H1 (cell line): Measurements from ENCODE around the gene WNK2. TPM values are rescaled to one million over a fixed set of nuclear protein-coding genes. Genes with fewer than 3 reads are reported as not detected.

Experiments
- CTCF ChIA-PET: fragments of 300-600 bp; sonication (Branson Sonifier 250); formaldehyde crosslinking; loops from one replicate; lab custom pipeline; 2021; ENCODE audit not compliant: partially characterized antibody; lab: Charles Lee
- POLR2A ChIA-PET: fragments of 300-600 bp; sonication (Branson Sonifier 250); formaldehyde crosslinking; loops from one replicate; lab custom pipeline; 2021; ENCODE audit warnings: inconsistent platforms; ENCODE audit not compliant: partially characterized antibody; lab: Charles Lee
- DNase-seq, 2 experiments: peaks; one replicate each; pipeline versions ENCODE4 v3.0.0 to v3.0.0-alpha.2; 2010 to 2022; ENCODE audit warnings: low spot score in 2 of 2, low read depth in 1 of 2, mixed read lengths in 1 of 2
- FAIRE-seq: peaks from 2 replicates; lab custom pipeline; 2011; peaks lifted over from hg19 to GRCh38; lab: Jason Lieb, UNC
- H2AFZ ChIP-seq: 2 replicates; pipeline ENCODE4 v1.8.1; 2012; ENCODE audit warnings: low read length, inconsistent platforms
- H2AK5ac ChIP-seq: 2 replicates; pipeline ENCODE4 v1.6.1; 2013; ENCODE audit warnings: low read depth, low read length
- H2BK120ac ChIP-seq: replicated peaks from 2 replicates; pipeline ENCODE3; 2013; ENCODE audit warnings: low read depth, low read length, inconsistent platforms
- H2BK12ac ChIP-seq: 2 replicates; pipeline ENCODE4 v1.6.1; 2013; ENCODE audit warnings: low read depth, low read length
- H2BK15ac ChIP-seq: 2 replicates; pipeline ENCODE4 v1.6.1; 2013; ENCODE audit warnings: low read length
- H2BK20ac ChIP-seq: 2 replicates; pipeline ENCODE4 v1.6.1; 2013; ENCODE audit warnings: low read length
- H2BK5ac ChIP-seq: 2 replicates; pipeline ENCODE4 v1.6.1; 2013; ENCODE audit warnings: low read depth, low read length
- H3K14ac ChIP-seq: 2 replicates; pipeline ENCODE4 v1.6.1; 2013; ENCODE audit warnings: inconsistent platforms; ENCODE audit not compliant: insufficient read length
- H3K18ac ChIP-seq: 2 replicates; pipeline ENCODE4 v1.6.1; 2013; ENCODE audit warnings: low read length; ENCODE audit errors: extremely low read depth
- H3K23ac ChIP-seq: 2 replicates; pipeline ENCODE4 v1.6.1; 2013; ENCODE audit warnings: inconsistent platforms; ENCODE audit not compliant: insufficient read length
- H3K23me2 ChIP-seq: 2 replicates; pipeline ENCODE4 v1.6.1; 2013; ENCODE audit warnings: low read depth, low read length
- H3K27ac ChIP-seq: 2 replicates; pipeline ENCODE4 v1.6.1; 2011; ENCODE audit warnings: low read depth, low read length, inconsistent platforms
- H3K27me3 ChIP-seq, 4 experiments: replicated peaks in 1 of 4; 1 replicate in 1 of 4; 2 replicates in 3 of 4; pipeline versions ENCODE4 v1.6.1 to v1.8.1; 2011 to 2013; ENCODE audit warnings: low read length in 3 of 4, mild to moderate bottlenecking in 3 of 4, inconsistent platforms in 2 of 4, mixed read lengths in 2 of 4, moderate library complexity in 1 of 4; ENCODE audit not compliant: control insufficient read depth in 3 of 4, insufficient read depth in 3 of 4; ENCODE audit errors: extremely low read depth in 1 of 4
- H3K36me3 ChIP-seq, 4 experiments: 2 replicates each; pipeline versions ENCODE4 v1.6.1 to v1.8.1; 2011 to 2013; ENCODE audit warnings: mild to moderate bottlenecking in 4 of 4, low read length in 3 of 4, moderate library complexity in 2 of 4, control low read depth in 1 of 4, inconsistent platforms in 1 of 4; ENCODE audit not compliant: insufficient read depth in 4 of 4, control insufficient read depth in 2 of 4
- H3K4ac ChIP-seq: replicated peaks from 2 replicates; pipeline ENCODE3; 2013; ENCODE audit warnings: low read length, low read depth, mixed read lengths, inconsistent platforms; ENCODE audit not compliant: insufficient read length
- H3K4me1 ChIP-seq, 4 experiments: replicated peaks in 1 of 4; 1 replicate in 1 of 4; 2 replicates in 3 of 4; pipeline versions ENCODE4 v1.6.1 to v1.8.1; 2011 to 2013; ENCODE audit warnings: low read length in 3 of 4, inconsistent platforms in 2 of 4, mixed read lengths in 1 of 4; ENCODE audit not compliant: insufficient read depth in 4 of 4, control insufficient read depth in 3 of 4
- H3K4me2 ChIP-seq, 2 experiments: 2 replicates each; pipeline versions ENCODE4 v1.6.1 to v1.8.1; 2011 to 2013; ENCODE audit warnings: low read depth in 2 of 2, low read length in 2 of 2, control low read depth in 1 of 2, inconsistent platforms in 1 of 2, mild to moderate bottlenecking in 1 of 2; ENCODE audit not compliant: insufficient read depth in 1 of 2
- H3K4me3 ChIP-seq, 4 experiments: fragments of 200-600, 300-600 bp in 1 of 4; sonication (generic), shearing (Covaris generic), sonication (Bioruptor Twin) in 1 of 4; 2 replicates each; pipeline versions ENCODE4 v1.5.1 to v1.8.1; 2011 to 2016; ENCODE audit warnings: low read length in 4 of 4, low read depth in 3 of 4, control low read depth in 2 of 4, inconsistent platforms in 2 of 4, mild to moderate bottlenecking in 2 of 4, mixed read lengths in 1 of 4, moderate library complexity in 1 of 4; ENCODE audit not compliant: insufficient read depth in 2 of 4; ENCODE audit errors: extremely low read depth in 1 of 4
- H3K56ac ChIP-seq: replicated peaks from 2 replicates; pipeline ENCODE3; 2013; ENCODE audit warnings: low read depth, mild to moderate bottlenecking, mixed read lengths, low read length, inconsistent platforms; ENCODE audit not compliant: insufficient read length
- H3K79me1 ChIP-seq: 2 replicates; pipeline ENCODE4 v1.6.1; 2013; ENCODE audit warnings: low read depth, low read length, control low read depth
- H3K79me2 ChIP-seq, 2 experiments: 2 replicates each; pipeline versions ENCODE4 v1.6.1 to v1.8.1; 2012 to 2013; ENCODE audit warnings: low read length in 2 of 2, mild to moderate bottlenecking in 2 of 2, inconsistent platforms in 1 of 2; ENCODE audit not compliant: insufficient read depth in 2 of 2, control insufficient read depth in 1 of 2
- H3K9ac ChIP-seq, 4 experiments: replicated peaks in 1 of 4; 1 replicate in 1 of 4; 2 replicates in 3 of 4; pipeline versions ENCODE4 v1.6.1 to v1.8.1; 2011 to 2013; ENCODE audit warnings: low read depth in 3 of 4, low read length in 3 of 4, control low read depth in 2 of 4, mild to moderate bottlenecking in 2 of 4, moderate library complexity in 2 of 4, inconsistent platforms in 1 of 4; ENCODE audit errors: extremely low read depth in 1 of 4
- H3K9me3 ChIP-seq, 2 experiments: 2 replicates each; pipeline versions ENCODE4 v1.6.1 to v1.8.1; 2012 to 2013; ENCODE audit warnings: mild to moderate bottlenecking in 2 of 2, moderate library complexity in 2 of 2, control low read depth in 1 of 2, inconsistent platforms in 1 of 2, low read depth in 1 of 2, low read length in 1 of 2, mixed read lengths in 1 of 2; ENCODE audit not compliant: insufficient read depth in 2 of 2
- H4K20me1 ChIP-seq, 2 experiments: replicated peaks in 1 of 2; 2 replicates each; pipeline versions ENCODE3 to v1.8.1; 2011 to 2013; ENCODE audit warnings: inconsistent platforms in 2 of 2, low read length in 2 of 2, mild to moderate bottlenecking in 1 of 2; ENCODE audit not compliant: insufficient read depth in 2 of 2, control insufficient read depth in 1 of 2
- H4K5ac ChIP-seq: 2 replicates; pipeline ENCODE4 v1.6.1; 2013; ENCODE audit warnings: low read length, low read depth, mixed read lengths, inconsistent platforms; ENCODE audit not compliant: insufficient read length
- H4K8ac ChIP-seq: 2 replicates; pipeline ENCODE4 v1.8.0; 2013; ENCODE audit warnings: mild to moderate bottlenecking, moderate library complexity, low read length, inconsistent platforms; ENCODE audit not compliant: insufficient read depth; ENCODE audit errors: extremely low read depth
- H4K91ac ChIP-seq: replicated peaks from 2 replicates; pipeline ENCODE3; 2013; ENCODE audit warnings: low read length, mixed read lengths, inconsistent platforms; ENCODE audit not compliant: insufficient read length
- BCL11A ChIP-seq, 2 experiments: IDR thresholded peaks; one replicate each; pipeline ENCODE4 v1.6.1; 2011; ENCODE audit warnings: low read depth in 2 of 2, low read length in 2 of 2, mild to moderate bottlenecking in 2 of 2
- JUND ChIP-seq: IDR thresholded peaks from 2 replicates; pipeline ENCODE4 v1.6.1; 2011; ENCODE audit warnings: mild to moderate bottlenecking, improper control_type of control experiment, low read length
- POLR2AphosphoS5 ChIP-seq: IDR thresholded peaks from 2 replicates; pipeline ENCODE4 v1.6.1; 2011; ENCODE audit warnings: low read depth, low read length
- RFX5 ChIP-seq: IDR thresholded peaks from 2 replicates; pipeline ENCODE4 v1.6.1; 2011; ENCODE audit warnings: low read depth, low read length, improper control_type of control experiment, borderline replicate concordance
- SIN3A ChIP-seq, 2 experiments: IDR thresholded peaks in 1 of 2; conservative IDR thresholded peaks in 1 of 2; 2 replicates each; pipeline ENCODE4 v1.6.1; 2011 to 2012; ENCODE audit warnings: low read length in 2 of 2, improper control_type of control experiment in 1 of 2, low read depth in 1 of 2, mild to moderate bottlenecking in 1 of 2
- SP1 ChIP-seq: IDR thresholded peaks from 2 replicates; pipeline ENCODE4 v1.6.1; 2011; ENCODE audit warnings: low read depth, low read length
- SUZ12 ChIP-seq: fragments of 200-600 bp; sonication (generic); IDR thresholded peaks from 2 replicates; pipeline ENCODE4 v1.6.1; 2012; ENCODE audit warnings: mild to moderate bottlenecking, inconsistent platforms, low read length, moderate library complexity, mixed read lengths
- TCF12 ChIP-seq: IDR thresholded peaks from 2 replicates; pipeline ENCODE4 v1.6.1; 2011; ENCODE audit warnings: low read depth, mild to moderate bottlenecking, low read length
- WGBS, 2 experiments: shearing (Covaris generic) in 1 of 2; methylation state at CpG; one replicate each; pipeline versions ENCODE4 v1.1.6 to v1.1.7; 2013 to 2015; ENCODE audit warnings: low lambda C conversion rate in 2 of 2, mixed read lengths in 2 of 2, inconsistent platforms in 1 of 2, low coverage in 1 of 2, missing lambda C conversion rate in 1 of 2; ENCODE audit not compliant: insufficient replicate concordance in 2 of 2, insufficient coverage in 1 of 2, insufficient read length in 1 of 2; ENCODE audit errors: extremely low coverage in 1 of 2, missing lambda C conversion rate in 1 of 2; 5-methylcytosine and 5-hydroxymethylcytosine counted together
- polyA plus RNA-seq, 7 experiments: library from polyadenylated mRNA; depleted of rRNA in 3 of 7; stranded (reverse) in 5 of 7; unstranded in 2 of 7; fragments of >200 nt in 5 of 7; fragments of 200-250 nt in 2 of 7; gene quantifications; 1 replicate in 5 of 7; 2 replicates in 1 of 7; 4 replicates in 1 of 7; pipeline versions ENCODE4 v1.2.1 to v1.2.3, GENCODE V29; 2011 to 2013; ENCODE audit warnings: missing spikeins in 2 of 7, mixed read lengths in 2 of 7
- total RNA-seq: library from RNA; stranded (reverse); fragmentation: NEBNext Ultra II Directional; extraction: Animal tissue kit (Norgen Biotek cat#: 25700); gene quantifications from 2 replicates; pipeline ENCODE4 v1.2.1, GENCODE V29; 2021
- TF ChIP-seq, protein P1 (sequence below): IDR thresholded peaks from 2 replicates; pipeline ENCODE4 v1.6.1; 2012; ENCODE audit warnings: inconsistent platforms
- TF ChIP-seq, protein P2 (sequence below): IDR thresholded peaks from 2 replicates; pipeline ENCODE4 v1.6.1; 2012; ENCODE audit warnings: low read length, inconsistent platforms

The WNK2 gene
- total and polyA plus RNA-seq, 2 of the 8 experiments (the other 6 are each of a cell fraction or from before 2014, with no cell fraction given) = 12.0 to 87.2 TPM

DNA sequence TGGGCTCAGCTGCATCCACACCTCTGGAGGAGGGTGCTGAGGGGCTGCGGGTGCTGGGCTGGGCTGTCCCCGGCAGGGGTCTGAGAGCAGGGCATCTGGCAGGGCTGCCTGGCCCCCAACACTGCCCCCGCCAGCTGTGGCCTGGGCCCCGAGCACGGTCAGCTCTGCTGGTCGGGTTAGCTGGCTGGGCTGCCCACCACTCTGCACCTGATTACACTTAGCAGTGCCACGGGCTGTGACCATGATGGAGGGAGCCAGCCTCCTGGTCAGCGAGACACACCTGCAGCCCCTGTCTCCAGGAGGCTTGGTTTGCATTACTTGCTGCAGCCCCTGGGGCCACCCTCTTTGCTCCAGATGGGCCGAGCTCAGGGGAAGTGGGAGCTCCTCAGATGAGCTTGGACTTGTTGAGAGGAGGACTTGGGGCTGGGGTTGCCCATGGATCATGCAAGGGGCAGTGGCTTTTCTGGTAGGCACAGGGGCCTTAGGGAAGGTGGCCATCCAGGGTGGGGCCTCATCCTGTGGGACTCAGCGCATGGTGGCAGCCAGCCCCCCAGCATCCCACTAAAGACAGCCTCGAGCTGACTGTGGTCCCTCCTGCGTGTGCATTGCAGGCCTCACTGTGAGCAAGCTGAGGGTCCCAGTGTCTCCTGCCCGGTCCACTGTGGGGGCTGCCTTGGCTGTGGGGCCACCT, 135.5 kb downstream of the WNK2 start:
- Histone ChIP-seq H3K23me2 (no peaks in the 10 kb centered on the region; the same call in 1 of the 2 replicates), H3K4me3 (no peak overlapping the region), H3K18ac (no peak overlapping the region), H4K91ac (no peak overlapping the region), H3K9me3 (peaks cover 19 to 38% of the 10 kb centered on the region in 2 experiments), H4K20me1 (no peaks in the 10 kb centered on the region), H4K5ac (no peak overlapping the region), H4K8ac (no peak overlapping the region; the same call in 1 of the 2 replicates), H3K36me3 (peaks cover 0 to 11% (median 4%) of the 10 kb centered on the region in 4 experiments; a peak in 3 of 8 replicates), H3K9ac (no peak overlapping the region), H3K14ac (no peak overlapping the region), H2BK20ac (no peak overlapping the region), H2BK5ac (no peak overlapping the region), H3K27me3 (no peaks in the 10 kb centered on the region), H2BK15ac (no peak overlapping the region), H2AK5ac (no peak overlapping the region), H3K27ac (no peak overlapping the region), H3K4ac (no peak overlapping the region), H3K4me2 (no peak overlapping the region), H3K56ac (no peak overlapping the region), H2AFZ (no peak overlapping the region), H2BK12ac (no peak overlapping the region), H3K79me1 (no peaks in the 10 kb centered on the region), H3K23ac (no peak overlapping the region), H2BK120ac (no peak overlapping the region), H3K4me1 (no peaks in the 10 kb centered on the region), H3K79me2 (no peaks in the 10 kb centered on the region)
- CTCF ChIA-PET = interaction anchor here (0.7 to 1.7 kb wide), 5 partner anchors 8 to 17 kb away, joined by 3 to 5 read pairs (median 3); no protein-coding TSS in a partner anchor
- POLR2A ChIA-PET = interaction anchor here (1.3 kb wide), 1 partner anchor 10 kb away, joined by 3 read pairs; no protein-coding TSS in a partner anchor
- no peak for DNase-seq
- WGBS, 2 experiments = 94% methylated on average over 13 of the region's 13 CpGs; no CpG with 5 or more reads in 1 of the 2 experiments
- no peak for FAIRE-seq
- TF ChIP-seq SUZ12 = no peak
- no peak; the same call in 1 of the 2 replicates for TF ChIP-seq POLR2AphosphoS5
- TF ChIP-seq, protein P1, sequence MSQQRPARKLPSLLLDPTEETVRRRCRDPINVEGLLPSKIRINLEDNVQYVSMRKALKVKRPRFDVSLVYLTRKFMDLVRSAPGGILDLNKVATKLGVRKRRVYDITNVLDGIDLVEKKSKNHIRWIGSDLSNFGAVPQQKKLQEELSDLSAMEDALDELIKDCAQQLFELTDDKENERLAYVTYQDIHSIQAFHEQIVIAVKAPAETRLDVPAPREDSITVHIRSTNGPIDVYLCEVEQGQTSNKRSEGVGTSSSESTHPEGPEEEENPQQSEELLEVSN = no peak
- TF ChIP-seq RFX5 = no peak
- no peak for TF ChIP-seq JUND
- TF ChIP-seq, protein P2, sequence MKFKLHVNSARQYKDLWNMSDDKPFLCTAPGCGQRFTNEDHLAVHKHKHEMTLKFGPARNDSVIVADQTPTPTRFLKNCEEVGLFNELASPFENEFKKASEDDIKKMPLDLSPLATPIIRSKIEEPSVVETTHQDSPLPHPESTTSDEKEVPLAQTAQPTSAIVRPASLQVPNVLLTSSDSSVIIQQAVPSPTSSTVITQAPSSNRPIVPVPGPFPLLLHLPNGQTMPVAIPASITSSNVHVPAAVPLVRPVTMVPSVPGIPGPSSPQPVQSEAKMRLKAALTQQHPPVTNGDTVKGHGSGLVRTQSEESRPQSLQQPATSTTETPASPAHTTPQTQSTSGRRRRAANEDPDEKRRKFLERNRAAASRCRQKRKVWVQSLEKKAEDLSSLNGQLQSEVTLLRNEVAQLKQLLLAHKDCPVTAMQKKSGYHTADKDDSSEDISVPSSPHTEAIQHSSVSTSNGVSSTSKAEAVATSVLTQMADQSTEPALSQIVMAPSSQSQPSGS = no peak
- TF ChIP-seq TCF12 = no peak
- no peak for TF ChIP-seq SP1
- TF ChIP-seq BCL11A (IDR thresholded peaks at IDR 0.05; ENCODE audit: low read depth in 2 of 2, low read length in 2 of 2) = no peak
- no peak for TF ChIP-seq SIN3A (conservative IDR thresholded peaks at IDR 0.05 in 1 of 2, IDR thresholded peaks at IDR 0.05 in 1 of 2; ENCODE audit: low read depth in 1 of 2, low read length in 2 of 2)
